H1 (cell line): Measurements from ENCODE around the gene SUGP1. TPM values are rescaled to one million over a fixed set of nuclear protein-coding genes. Genes with fewer than 3 reads are reported as not detected.
"Not testable (repeated sequence)": the region's sequence is repeated elsewhere in the genome, so short reads cannot be mapped to it uniquely, and the experiment has no call there.

Experiments
- CTCF ChIA-PET: fragments of 300-600 bp; sonication (Branson Sonifier 250); formaldehyde crosslinking; loops from one replicate; lab custom pipeline; 2021; ENCODE audit not compliant: partially characterized antibody; lab: Charles Lee
- POLR2A ChIA-PET: fragments of 300-600 bp; sonication (Branson Sonifier 250); formaldehyde crosslinking; loops from one replicate; lab custom pipeline; 2021; ENCODE audit warnings: inconsistent platforms; ENCODE audit not compliant: partially characterized antibody; lab: Charles Lee
- DNase-seq, 2 experiments: peaks; one replicate each; pipeline versions ENCODE4 v3.0.0 to v3.0.0-alpha.2; 2010 to 2022; ENCODE audit warnings: low spot score in 2 of 2, low read depth in 1 of 2, mixed read lengths in 1 of 2
- FAIRE-seq: peaks from 2 replicates; lab custom pipeline; 2011; peaks lifted over from hg19 to GRCh38; lab: Jason Lieb, UNC
- H2AFZ ChIP-seq: 2 replicates; pipeline ENCODE4 v1.8.1; 2012; ENCODE audit warnings: low read length, inconsistent platforms
- H2AK5ac ChIP-seq: 2 replicates; pipeline ENCODE4 v1.6.1; 2013; ENCODE audit warnings: low read depth, low read length
- H2BK120ac ChIP-seq: replicated peaks from 2 replicates; pipeline ENCODE3; 2013; ENCODE audit warnings: low read depth, low read length, inconsistent platforms
- H2BK12ac ChIP-seq: 2 replicates; pipeline ENCODE4 v1.6.1; 2013; ENCODE audit warnings: low read depth, low read length
- H2BK15ac ChIP-seq: 2 replicates; pipeline ENCODE4 v1.6.1; 2013; ENCODE audit warnings: low read length
- H2BK20ac ChIP-seq: 2 replicates; pipeline ENCODE4 v1.6.1; 2013; ENCODE audit warnings: low read length
- H2BK5ac ChIP-seq: 2 replicates; pipeline ENCODE4 v1.6.1; 2013; ENCODE audit warnings: low read depth, low read length
- H3K14ac ChIP-seq: 2 replicates; pipeline ENCODE4 v1.6.1; 2013; ENCODE audit warnings: inconsistent platforms; ENCODE audit not compliant: insufficient read length
- H3K18ac ChIP-seq: 2 replicates; pipeline ENCODE4 v1.6.1; 2013; ENCODE audit warnings: low read length; ENCODE audit errors: extremely low read depth
- H3K23ac ChIP-seq: 2 replicates; pipeline ENCODE4 v1.6.1; 2013; ENCODE audit warnings: inconsistent platforms; ENCODE audit not compliant: insufficient read length
- H3K23me2 ChIP-seq: 2 replicates; pipeline ENCODE4 v1.6.1; 2013; ENCODE audit warnings: low read depth, low read length
- H3K27ac ChIP-seq: 2 replicates; pipeline ENCODE4 v1.6.1; 2011; ENCODE audit warnings: low read depth, low read length, inconsistent platforms
- H3K27me3 ChIP-seq, 4 experiments: replicated peaks in 1 of 4; 1 replicate in 1 of 4; 2 replicates in 3 of 4; pipeline versions ENCODE4 v1.6.1 to v1.8.1; 2011 to 2013; ENCODE audit warnings: low read length in 3 of 4, mild to moderate bottlenecking in 3 of 4, inconsistent platforms in 2 of 4, mixed read lengths in 2 of 4, moderate library complexity in 1 of 4; ENCODE audit not compliant: control insufficient read depth in 3 of 4, insufficient read depth in 3 of 4; ENCODE audit errors: extremely low read depth in 1 of 4
- H3K36me3 ChIP-seq, 4 experiments: 2 replicates each; pipeline versions ENCODE4 v1.6.1 to v1.8.1; 2011 to 2013; ENCODE audit warnings: mild to moderate bottlenecking in 4 of 4, low read length in 3 of 4, moderate library complexity in 2 of 4, control low read depth in 1 of 4, inconsistent platforms in 1 of 4; ENCODE audit not compliant: insufficient read depth in 4 of 4, control insufficient read depth in 2 of 4
- H3K4ac ChIP-seq: replicated peaks from 2 replicates; pipeline ENCODE3; 2013; ENCODE audit warnings: low read length, low read depth, mixed read lengths, inconsistent platforms; ENCODE audit not compliant: insufficient read length
- H3K4me1 ChIP-seq, 4 experiments: replicated peaks in 1 of 4; 1 replicate in 1 of 4; 2 replicates in 3 of 4; pipeline versions ENCODE4 v1.6.1 to v1.8.1; 2011 to 2013; ENCODE audit warnings: low read length in 3 of 4, inconsistent platforms in 2 of 4, mixed read lengths in 1 of 4; ENCODE audit not compliant: insufficient read depth in 4 of 4, control insufficient read depth in 3 of 4
- H3K4me2 ChIP-seq, 2 experiments: 2 replicates each; pipeline versions ENCODE4 v1.6.1 to v1.8.1; 2011 to 2013; ENCODE audit warnings: low read depth in 2 of 2, low read length in 2 of 2, control low read depth in 1 of 2, inconsistent platforms in 1 of 2, mild to moderate bottlenecking in 1 of 2; ENCODE audit not compliant: insufficient read depth in 1 of 2
- H3K4me3 ChIP-seq, 4 experiments: fragments of 200-600, 300-600 bp in 1 of 4; sonication (generic), shearing (Covaris generic), sonication (Bioruptor Twin) in 1 of 4; 2 replicates each; pipeline versions ENCODE4 v1.5.1 to v1.8.1; 2011 to 2016; ENCODE audit warnings: low read length in 4 of 4, low read depth in 3 of 4, control low read depth in 2 of 4, inconsistent platforms in 2 of 4, mild to moderate bottlenecking in 2 of 4, mixed read lengths in 1 of 4, moderate library complexity in 1 of 4; ENCODE audit not compliant: insufficient read depth in 2 of 4; ENCODE audit errors: extremely low read depth in 1 of 4
- H3K56ac ChIP-seq: replicated peaks from 2 replicates; pipeline ENCODE3; 2013; ENCODE audit warnings: low read depth, mild to moderate bottlenecking, mixed read lengths, low read length, inconsistent platforms; ENCODE audit not compliant: insufficient read length
- H3K79me1 ChIP-seq: 2 replicates; pipeline ENCODE4 v1.6.1; 2013; ENCODE audit warnings: low read depth, low read length, control low read depth
- H3K79me2 ChIP-seq, 2 experiments: 2 replicates each; pipeline versions ENCODE4 v1.6.1 to v1.8.1; 2012 to 2013; ENCODE audit warnings: low read length in 2 of 2, mild to moderate bottlenecking in 2 of 2, inconsistent platforms in 1 of 2; ENCODE audit not compliant: insufficient read depth in 2 of 2, control insufficient read depth in 1 of 2
- H3K9ac ChIP-seq, 4 experiments: replicated peaks in 1 of 4; 1 replicate in 1 of 4; 2 replicates in 3 of 4; pipeline versions ENCODE4 v1.6.1 to v1.8.1; 2011 to 2013; ENCODE audit warnings: low read depth in 3 of 4, low read length in 3 of 4, control low read depth in 2 of 4, mild to moderate bottlenecking in 2 of 4, moderate library complexity in 2 of 4, inconsistent platforms in 1 of 4; ENCODE audit errors: extremely low read depth in 1 of 4
- H3K9me3 ChIP-seq, 2 experiments: 2 replicates each; pipeline versions ENCODE4 v1.6.1 to v1.8.1; 2012 to 2013; ENCODE audit warnings: mild to moderate bottlenecking in 2 of 2, moderate library complexity in 2 of 2, control low read depth in 1 of 2, inconsistent platforms in 1 of 2, low read depth in 1 of 2, low read length in 1 of 2, mixed read lengths in 1 of 2; ENCODE audit not compliant: insufficient read depth in 2 of 2
- H4K20me1 ChIP-seq, 2 experiments: replicated peaks in 1 of 2; 2 replicates each; pipeline versions ENCODE3 to v1.8.1; 2011 to 2013; ENCODE audit warnings: inconsistent platforms in 2 of 2, low read length in 2 of 2, mild to moderate bottlenecking in 1 of 2; ENCODE audit not compliant: insufficient read depth in 2 of 2, control insufficient read depth in 1 of 2
- H4K5ac ChIP-seq: 2 replicates; pipeline ENCODE4 v1.6.1; 2013; ENCODE audit warnings: low read length, low read depth, mixed read lengths, inconsistent platforms; ENCODE audit not compliant: insufficient read length
- H4K8ac ChIP-seq: 2 replicates; pipeline ENCODE4 v1.8.0; 2013; ENCODE audit warnings: mild to moderate bottlenecking, moderate library complexity, low read length, inconsistent platforms; ENCODE audit not compliant: insufficient read depth; ENCODE audit errors: extremely low read depth
- H4K91ac ChIP-seq: replicated peaks from 2 replicates; pipeline ENCODE3; 2013; ENCODE audit warnings: low read length, mixed read lengths, inconsistent platforms; ENCODE audit not compliant: insufficient read length
- E2F6 ChIP-seq: IDR thresholded peaks from 2 replicates; pipeline ENCODE4 v1.6.1; 2012; ENCODE audit warnings: inconsistent platforms
- WGBS, 2 experiments: shearing (Covaris generic) in 1 of 2; methylation state at CpG; one replicate each; pipeline versions ENCODE4 v1.1.6 to v1.1.7; 2013 to 2015; ENCODE audit warnings: low lambda C conversion rate in 2 of 2, mixed read lengths in 2 of 2, inconsistent platforms in 1 of 2, low coverage in 1 of 2, missing lambda C conversion rate in 1 of 2; ENCODE audit not compliant: insufficient replicate concordance in 2 of 2, insufficient coverage in 1 of 2, insufficient read length in 1 of 2; ENCODE audit errors: extremely low coverage in 1 of 2, missing lambda C conversion rate in 1 of 2; 5-methylcytosine and 5-hydroxymethylcytosine counted together
- polyA plus RNA-seq, 7 experiments: library from polyadenylated mRNA; depleted of rRNA in 3 of 7; stranded (reverse) in 5 of 7; unstranded in 2 of 7; fragments of >200 nt in 5 of 7; fragments of 200-250 nt in 2 of 7; gene quantifications; 1 replicate in 5 of 7; 2 replicates in 1 of 7; 4 replicates in 1 of 7; pipeline versions ENCODE4 v1.2.1 to v1.2.3, GENCODE V29; 2011 to 2013; ENCODE audit warnings: missing spikeins in 2 of 7, mixed read lengths in 2 of 7
- total RNA-seq: library from RNA; stranded (reverse); fragmentation: NEBNext Ultra II Directional; extraction: Animal tissue kit (Norgen Biotek cat#: 25700); gene quantifications from 2 replicates; pipeline ENCODE4 v1.2.1, GENCODE V29; 2021

The SUGP1 gene
- total and polyA plus RNA-seq, 2 of the 8 experiments (the other 6 are each of a cell fraction or from before 2014, with no cell fraction given) = 38.5 to 65.2 TPM

GRCh38 chr19:19352823-19353222 lies 32.5 kb upstream of the SUGP1 start (continued):
- TF ChIP-seq E2F6 = no peak

- not testable (repeated sequence) for H4K20me1 ChIP-seq, H3K4me1 ChIP-seq, H4K5ac ChIP-seq, H3K4ac ChIP-seq, H2BK5ac ChIP-seq, H4K8ac ChIP-seq, H3K56ac ChIP-seq, H3K9me3 ChIP-seq, H3K14ac ChIP-seq, H2BK12ac ChIP-seq, H4K91ac ChIP-seq, H2BK20ac ChIP-seq, H3K18ac ChIP-seq, H3K4me3 ChIP-seq, DNase-seq, H3K27ac ChIP-seq, H3K79me1 ChIP-seq, H3K23me2 ChIP-seq, H3K27me3 ChIP-seq, H3K23ac ChIP-seq, H2AK5ac ChIP-seq, H2BK120ac ChIP-seq, H3K4me2 ChIP-seq, H2BK15ac ChIP-seq, H3K79me2 ChIP-seq, H2AFZ ChIP-seq, FAIRE-seq, H3K9ac ChIP-seq
- peaks cover 24 to 59% (median 42%) of the 10 kb centered on the region in 4 experiments for H3K36me3 ChIP-seq
- 97% methylated on average over 7 of the region's 8 CpGs; no CpG with 5 or more reads in 1 of the 2 experiments for WGBS, 2 experiments
- POLR2A ChIA-PET = interaction anchor here (0.9 kb wide), 1 partner anchor 17 kb away, joined by 3 read pairs; no protein-coding TSS in a partner anchor
- CTCF ChIA-PET = interaction anchor here (5.1 kb wide), 1 partner anchor 9 kb away, joined by 24 read pairs; no protein-coding TSS in a partner anchor
Measured at GRCh38 chr19:19350756-19351155, 30.4 kb upstream of the SUGP1 start.
